Middle frontal gyrus (tissue), 1 donor: ENCODE measurements around the gene VWA5A.
"Not testable (repeated sequence)": the region's sequence is repeated elsewhere in the genome, so short reads cannot be mapped to it uniquely, and the experiment has no call there.

Source experiments
- DNase-seq: peaks from one replicate; pipeline ENCODE4 v3.0.0-alpha.2; 2015; ENCODE audit warnings: low spot score; ENCODE audit errors: extremely low spot score

The VWA5A gene

DNA sequence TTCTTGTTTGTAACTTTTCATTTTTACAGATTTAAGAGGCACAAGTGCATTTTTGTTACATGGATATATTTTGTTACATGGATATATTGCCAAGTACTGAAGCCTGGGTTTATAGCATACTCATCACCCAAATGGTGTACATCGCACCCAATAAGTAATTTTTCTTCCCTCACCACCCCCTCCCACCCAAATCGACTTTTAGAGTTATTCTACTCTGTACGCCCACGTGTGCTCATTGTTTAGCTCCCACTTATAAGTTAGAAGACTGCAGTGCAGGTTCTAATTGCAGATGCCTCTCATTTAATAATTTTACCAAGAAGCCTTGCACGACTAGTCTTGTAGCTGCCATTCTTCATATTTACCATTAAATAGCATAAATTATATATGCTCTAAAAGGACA is 20.5 kb upstream of the VWA5A start:
- DNase-seq = no peak

DNA sequence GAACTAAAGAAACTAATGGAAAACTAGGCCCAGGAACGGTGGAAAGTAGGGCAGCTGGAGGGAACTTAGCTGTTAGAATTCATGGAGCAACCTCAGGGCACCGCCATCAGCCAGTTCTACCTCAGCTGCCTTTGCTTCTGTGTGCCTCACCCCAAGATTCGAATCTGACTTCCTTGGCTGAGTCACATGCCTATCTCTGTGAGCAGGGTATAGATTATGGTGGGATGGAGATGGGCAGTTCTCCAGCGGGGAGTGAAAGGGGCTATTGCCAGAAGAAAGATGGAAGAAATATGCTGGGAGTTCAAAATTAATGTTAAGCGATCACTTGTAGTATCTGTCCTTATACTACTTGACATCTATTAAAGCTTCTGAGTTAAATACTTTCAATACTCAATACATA is 18.9 kb upstream of the VWA5A start:
- DNase-seq = no peak

DNA sequence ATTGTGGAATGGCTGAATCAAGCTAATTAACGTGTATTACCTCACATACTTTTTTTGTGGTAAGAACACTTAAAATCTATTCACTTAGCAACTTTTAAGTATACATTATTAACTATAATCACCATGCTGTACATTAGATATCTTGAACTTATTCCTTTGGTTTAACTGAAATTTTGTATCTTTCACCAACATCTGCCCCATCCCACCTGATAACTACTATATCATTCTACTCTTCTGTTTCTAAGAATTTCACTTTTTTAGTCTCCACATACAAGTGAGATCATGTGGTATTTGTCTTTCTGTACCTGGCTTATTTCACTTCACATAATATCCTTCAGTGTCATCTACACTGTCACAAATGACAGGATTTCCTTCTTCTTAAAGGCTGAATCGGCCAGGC is 17.1 kb upstream of the VWA5A start:
- DNase-seq = no peak

DNA sequence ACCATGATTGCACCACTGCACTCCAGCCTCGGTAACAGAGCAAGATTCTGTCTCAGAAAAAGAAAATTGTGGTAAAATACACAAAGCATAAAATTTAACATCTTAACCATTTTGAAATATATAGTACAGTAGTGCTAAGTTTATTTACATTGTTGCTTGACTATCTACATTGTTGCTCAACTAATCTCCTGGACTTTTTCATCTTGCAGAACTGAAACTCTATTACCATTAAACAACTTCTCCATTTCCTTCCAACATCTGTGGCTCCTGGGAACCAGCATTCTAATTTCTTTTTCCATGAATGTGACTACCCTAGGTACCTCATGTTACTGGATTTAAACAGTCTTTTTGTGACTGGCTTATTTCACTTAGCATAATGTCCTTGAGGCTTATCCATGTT is 13.5 kb upstream of the VWA5A start:
- DNase-seq = no peak

DNA sequence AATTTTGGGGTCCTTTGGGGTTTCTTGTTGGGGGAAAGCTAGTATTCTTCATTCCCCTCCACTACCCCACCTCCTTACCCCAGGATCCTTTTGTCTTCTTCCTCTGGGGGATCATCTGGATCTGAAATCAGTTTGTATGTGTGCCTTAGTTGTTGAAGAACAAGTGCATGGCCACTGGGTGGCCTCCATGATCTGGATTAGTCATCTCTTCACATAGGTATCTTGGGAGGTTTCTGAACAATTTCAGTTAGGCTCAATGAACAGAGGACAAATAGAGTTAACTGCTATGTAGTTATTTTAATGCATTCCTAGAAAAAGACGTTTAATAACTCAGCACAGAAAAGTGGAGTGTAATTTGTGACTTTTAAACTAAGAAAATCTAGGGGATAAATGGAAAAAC is 7.1 kb upstream of the VWA5A start:
- DNase-seq = no peak

DNA sequence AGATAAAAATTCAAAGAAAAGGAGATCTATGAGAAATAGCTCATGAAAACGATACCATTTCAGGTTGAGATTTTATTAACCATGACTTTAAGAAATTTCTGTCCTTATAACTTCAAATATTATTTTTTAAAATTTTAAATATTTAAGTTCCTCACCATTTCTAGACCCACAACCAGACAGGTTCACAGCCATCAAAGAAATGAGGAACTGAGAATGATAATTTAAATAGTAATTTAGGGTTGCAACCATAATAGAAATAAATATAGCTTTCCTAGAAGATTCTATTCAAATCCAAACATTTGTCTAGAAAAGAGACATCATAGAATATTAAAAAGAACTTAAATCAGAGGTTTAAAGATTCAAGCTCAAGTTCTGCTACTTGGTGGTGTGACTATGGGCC is 5.9 kb upstream of the VWA5A start:
- DNase-seq = no peak

DNA sequence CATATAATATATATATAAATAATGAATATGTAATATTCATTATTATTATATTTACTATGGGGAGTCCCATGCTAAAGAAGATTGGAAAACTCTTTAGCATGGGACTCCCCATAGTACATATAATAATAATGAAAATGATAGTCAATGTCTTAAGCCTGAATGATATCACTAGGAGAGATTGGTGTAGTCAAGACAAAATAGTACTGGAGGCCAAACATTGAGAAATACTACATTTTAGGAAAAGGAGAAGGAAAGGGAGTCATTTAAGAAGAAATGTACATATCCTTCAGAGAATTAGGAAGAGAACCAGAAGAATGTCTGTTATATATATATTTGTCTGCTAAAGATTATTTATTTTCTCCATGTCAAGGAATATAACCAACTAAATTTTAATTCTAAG is 5.0 kb upstream of the VWA5A start:
- no peak for DNase-seq

DNA sequence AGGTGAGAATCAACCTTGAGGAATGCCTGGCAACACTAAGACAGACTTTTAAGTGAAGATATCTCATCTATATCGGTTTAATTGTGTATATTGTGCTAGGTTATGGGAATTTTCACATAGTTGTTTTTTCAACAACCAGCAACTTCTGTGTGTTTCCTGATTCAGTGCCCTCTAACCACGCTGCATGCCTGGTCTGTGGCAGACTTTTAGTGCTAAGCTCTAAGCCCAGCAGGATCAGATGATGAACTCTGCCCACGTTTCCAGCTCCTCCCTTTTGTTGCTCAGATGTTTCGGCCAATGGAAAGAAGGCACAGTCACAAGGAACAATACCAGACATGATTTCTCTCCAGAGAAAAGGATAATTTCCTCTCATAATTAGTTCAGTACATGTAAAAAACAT is 1.4 kb upstream of the VWA5A start:
- DNase-seq = no peak

DNA sequence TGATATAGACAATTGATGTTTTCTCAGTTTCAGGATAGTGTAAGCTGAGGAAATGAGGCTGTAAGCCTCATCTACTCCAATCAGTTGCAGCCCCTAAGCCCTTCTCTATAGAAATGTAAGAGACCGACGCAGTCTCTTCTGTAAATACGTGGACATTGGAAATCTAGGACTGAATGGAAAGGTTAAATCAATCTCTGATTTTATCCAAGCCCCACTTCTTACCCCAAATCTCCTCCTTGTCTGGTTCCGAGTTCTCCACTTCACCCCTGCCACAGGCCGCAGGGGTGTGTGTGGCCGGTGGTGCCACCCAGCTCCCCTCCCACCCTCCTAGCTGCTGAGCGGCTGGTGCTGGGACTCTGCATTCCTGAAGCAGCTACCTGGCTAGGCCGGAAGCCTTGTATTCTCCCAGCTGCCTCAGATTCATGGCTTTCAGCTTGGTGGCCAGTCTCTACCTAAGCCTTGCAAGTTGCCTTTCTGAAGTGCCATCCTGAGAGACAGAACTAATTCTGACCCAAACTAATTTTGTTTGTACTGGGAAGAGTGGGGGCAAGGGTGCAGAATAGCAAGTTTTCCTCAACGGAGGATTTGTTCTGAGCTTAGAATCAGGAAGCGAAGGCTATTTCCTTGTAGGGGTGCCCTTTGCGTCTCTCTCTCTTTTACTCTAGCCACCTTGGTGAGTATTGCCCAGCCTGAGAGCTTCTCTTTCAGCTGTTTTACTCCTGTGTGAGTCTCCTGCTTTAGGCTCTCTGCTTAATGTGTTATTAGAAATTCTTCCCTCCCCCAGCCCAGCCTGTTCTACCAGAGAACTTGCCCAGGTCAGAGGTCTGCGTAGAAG is 749 bp downstream of the VWA5A start:
- no peak for DNase-seq

DNA sequence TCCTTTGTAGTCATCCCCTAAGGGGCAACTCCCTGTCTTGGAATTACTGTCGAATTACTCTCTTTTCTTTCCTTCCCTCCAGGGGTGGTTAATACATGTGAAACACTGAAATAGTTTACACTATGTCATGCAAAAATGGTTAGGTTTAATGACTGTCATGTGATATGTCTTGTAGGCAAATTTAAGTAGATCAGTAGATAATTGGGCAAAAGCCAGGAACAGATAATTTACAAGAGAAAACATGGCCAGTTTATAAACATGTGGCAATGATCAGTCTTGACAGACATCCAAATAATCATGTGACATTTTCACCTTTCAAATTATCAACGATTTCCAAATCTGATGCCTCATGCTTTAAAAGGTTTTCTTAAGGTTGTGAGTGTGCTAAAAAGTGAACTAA is 3.9 kb downstream of the VWA5A start:
- no peak for DNase-seq

DNA sequence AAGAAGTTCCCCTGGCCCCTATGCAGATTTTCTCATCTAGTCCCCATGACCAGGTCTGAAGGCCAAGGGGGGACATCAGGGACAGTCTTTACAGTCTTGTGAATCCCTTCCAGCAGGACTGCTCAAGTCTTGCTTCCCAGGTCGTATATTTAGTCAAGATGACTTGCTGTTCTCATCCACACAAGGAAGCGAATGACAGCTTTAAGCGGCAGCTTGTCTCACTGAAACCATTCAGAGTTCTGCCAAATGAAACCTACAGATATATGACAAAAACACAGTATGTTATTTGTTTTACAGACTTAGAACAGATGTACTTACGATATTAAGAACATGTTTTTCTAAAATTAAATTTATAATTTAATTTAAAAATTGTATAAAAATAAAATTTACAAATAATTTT is 5.6 kb downstream of the VWA5A start:
- no peak for DNase-seq

DNA sequence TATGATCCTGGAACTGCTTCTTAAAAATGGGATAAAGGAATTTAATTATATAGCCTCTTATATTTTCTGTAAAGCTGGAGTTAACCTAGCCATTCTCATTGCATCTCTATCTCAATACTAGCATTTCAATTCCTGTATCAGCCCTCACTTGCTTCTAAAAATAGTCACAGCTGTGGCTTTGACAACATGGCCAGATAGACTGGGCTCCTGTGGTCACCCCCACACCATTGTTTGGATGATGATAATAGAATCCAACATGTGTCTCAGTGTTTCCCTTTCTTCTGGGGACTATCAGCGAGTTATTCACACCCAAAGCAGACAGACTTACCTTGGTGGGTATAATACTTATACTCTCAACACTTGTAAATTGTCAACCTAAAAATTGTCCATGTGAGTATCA is 6.9 kb downstream of the VWA5A start:
- DNase-seq = no peak

DNA sequence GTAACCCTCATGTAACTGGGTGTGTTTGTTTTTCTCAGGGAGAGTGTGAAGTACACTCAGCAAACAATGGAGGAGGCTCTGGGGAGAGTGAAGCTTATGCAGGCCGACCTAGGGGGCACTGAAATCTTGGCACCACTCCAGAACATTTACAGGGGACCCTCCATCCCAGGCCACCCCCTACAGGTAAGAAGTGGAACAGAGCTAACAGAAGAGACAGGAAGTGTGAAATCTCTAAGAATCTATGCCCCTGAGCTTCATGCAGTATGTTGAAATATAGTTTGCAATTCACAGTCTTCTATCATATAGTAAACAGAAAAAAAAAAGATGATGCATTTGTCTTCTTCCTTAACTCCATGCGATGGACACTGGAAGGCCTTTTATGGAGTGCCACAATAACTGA is 8.4 kb downstream of the VWA5A start:
- DNase-seq = no peak

DNA sequence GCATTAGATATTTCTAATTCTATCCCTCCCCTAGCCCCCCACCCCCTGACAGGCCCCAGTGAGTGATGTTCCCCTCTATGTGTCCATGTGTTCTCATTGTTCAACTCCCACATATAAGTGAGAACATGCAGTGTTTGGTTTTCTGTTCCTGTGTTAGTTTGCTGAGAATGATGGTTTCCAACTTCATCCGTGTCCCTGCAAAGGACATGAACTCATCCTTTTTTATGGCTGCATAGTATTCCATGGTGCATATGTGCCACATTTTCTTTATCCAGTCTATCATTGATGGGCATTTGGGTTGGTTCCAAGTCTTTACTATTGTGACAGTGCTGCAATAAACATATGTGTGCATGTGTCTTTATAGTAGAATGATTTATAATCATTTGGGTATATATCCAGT is 11.9 kb downstream of the VWA5A start:
- not testable (repeated sequence) for DNase-seq

DNA sequence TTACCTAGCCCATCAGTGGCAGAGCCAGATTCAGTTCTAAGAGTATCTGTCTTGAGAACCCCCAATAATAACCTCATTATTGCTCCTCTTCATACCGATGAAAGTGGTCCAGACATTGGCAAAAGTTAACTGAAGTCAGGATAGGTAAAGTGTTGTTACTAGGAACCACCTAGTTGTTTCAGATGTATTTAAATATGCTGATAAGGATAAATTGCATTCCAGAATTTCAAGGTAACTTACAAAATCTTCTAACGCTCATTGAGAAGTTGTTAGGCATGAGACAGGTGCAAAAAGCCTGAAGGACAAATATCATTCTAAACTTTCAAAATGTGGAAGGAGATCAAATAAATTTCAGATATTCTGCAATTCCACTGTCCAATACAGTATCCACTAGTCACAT is 27.8 kb downstream of the VWA5A start:
- no peak for DNase-seq

DNA sequence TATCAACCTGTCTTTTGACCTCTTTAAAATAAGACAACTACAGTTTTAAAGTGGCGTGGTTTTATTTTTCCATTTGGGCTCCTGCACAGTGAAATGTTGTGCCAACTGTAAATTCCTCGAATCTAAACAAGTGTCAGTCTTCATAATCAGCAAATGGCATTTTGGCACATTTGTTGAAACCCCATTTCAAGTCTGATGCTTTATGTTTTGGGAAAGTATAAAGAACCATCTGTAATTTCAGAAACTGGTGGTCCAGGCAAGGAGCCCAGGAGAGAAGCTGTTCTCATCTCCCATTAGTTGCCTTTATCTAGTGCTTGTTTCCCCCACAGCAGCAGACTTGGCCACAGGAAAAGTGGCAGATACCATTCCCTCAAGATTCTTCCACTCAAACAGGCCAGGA is 32.7 kb downstream of the VWA5A start:
- DNase-seq = no peak

DNA sequence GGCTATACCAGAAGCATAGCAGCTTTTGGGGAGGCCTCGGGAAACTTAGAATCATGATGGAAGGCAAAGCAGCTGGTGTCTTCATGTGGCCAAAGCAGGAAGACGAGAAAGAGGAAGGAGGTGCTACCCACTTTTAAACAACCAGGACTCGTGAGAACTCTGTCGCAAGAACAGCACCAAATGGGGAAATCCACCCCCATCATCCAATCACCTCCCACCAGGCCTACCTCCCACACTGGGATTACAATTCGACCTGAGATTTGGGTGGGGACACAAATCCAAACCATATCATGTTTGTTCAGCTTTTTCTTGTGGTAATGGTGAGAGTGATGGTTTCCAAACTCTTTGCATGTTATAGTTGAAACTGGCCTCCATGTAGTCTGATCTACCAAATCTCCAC is 35.4 kb downstream of the VWA5A start:
- no peak for DNase-seq

DNA sequence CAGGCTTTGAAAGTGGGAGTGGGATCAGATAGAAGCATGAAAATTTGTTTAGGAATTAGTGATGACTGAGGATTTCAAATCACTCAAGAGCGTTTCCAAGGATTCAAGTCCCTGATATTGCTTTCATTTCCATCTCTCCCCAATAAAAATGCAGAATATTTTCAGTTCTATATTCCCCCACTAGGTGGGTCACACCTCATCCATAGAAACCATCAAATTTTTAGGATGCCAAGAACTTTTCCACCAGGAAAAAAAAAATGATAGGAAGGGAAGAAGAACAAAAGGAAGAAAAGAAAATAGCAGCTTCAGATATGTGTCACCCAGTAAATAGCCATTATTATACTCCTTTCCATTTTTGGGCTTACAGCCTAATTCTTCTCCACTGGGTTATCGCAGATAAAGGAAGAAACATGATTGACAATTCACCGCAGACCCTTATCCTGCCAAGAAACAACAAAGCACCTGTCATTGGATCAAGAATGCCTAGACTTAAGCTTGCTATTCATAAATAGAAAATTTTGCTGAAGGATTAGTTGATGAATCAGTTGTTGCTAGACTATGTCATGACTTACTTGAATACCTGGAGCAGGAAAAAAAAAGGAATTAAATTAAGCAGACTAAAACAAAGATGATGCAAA is 37.6 kb downstream of the VWA5A start:
- DNase-seq = no peak

DNA sequence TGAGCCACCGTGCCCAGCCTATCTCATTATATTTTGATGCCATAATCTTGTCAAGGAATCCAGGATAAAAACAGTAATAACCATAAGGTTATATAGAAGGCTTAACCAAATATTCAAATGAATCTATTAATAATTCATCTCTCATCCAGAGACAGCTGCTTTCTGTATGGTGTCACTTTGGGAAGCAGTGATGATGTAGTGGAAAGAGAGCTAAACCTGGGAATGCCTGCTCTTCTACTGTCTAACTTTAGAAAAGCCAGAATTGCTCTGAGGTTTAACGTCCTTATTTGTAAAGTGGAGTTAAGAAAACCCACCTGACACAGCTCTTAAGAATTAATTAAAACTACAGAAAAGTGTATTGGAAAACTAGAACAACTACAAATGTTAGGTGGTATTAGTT is 38.6 kb downstream of the VWA5A start:
- DNase-seq = no peak

DNA sequence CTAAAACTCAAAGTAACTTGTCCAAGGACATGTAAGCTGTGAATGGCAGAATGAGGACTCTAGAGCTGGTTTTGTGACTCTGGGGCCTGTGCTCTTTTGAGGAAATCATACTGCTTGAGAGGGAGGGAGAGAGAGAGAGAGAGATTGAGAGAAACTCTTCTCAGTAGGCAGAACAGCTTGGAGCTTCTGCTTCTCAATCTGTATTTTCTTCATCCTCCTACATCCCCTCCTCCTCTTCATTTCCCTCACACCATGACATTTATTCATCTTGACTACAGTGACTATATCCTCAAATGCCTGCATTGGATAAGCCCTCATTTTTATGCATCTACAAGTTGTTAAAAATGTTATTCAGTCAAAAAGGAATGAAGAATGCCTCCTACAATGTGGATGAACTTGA is 44.2 kb downstream of the VWA5A start:
- DNase-seq = no peak

DNA sequence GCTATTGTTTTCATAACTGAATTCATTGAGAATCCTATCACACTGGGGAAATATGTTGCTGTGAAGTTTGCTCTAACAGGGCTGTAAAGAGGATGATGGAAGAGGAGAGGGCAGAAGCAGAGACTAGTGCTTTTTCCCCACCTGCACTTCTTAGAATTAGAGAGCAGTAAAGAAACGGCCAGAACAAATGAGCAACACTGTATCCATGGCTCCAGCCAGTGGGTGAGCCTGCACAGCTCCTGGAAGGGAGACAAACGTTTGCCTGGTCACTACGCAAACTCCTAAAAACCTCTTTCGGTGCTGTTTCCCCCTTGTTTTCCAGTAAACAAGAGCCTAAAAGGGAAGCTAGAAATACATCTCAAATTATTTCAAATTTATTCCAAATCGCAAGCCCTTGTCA is 45.7 kb downstream of the VWA5A start:
- no peak for DNase-seq

DNA sequence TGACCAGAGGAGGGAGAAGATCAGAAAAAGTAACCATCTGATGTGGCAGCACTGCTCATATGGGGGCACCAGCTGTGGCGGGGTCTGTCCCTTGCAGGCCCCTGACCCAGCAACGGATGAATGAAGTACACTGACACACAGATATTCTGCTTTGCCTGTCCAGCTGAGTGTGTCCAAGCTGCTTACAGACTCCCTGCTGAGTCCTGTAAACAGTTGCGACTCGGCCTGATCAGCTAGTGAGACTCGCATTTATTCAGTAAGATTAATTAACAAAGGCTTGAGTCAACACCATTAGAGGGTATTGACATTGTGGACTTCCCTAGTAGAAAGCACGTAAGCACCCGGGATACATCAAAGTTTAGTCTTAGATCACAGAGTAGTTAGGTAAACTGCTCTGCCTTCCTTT is 52.6 kb downstream of the VWA5A start:
- no peak for DNase-seq

DNA sequence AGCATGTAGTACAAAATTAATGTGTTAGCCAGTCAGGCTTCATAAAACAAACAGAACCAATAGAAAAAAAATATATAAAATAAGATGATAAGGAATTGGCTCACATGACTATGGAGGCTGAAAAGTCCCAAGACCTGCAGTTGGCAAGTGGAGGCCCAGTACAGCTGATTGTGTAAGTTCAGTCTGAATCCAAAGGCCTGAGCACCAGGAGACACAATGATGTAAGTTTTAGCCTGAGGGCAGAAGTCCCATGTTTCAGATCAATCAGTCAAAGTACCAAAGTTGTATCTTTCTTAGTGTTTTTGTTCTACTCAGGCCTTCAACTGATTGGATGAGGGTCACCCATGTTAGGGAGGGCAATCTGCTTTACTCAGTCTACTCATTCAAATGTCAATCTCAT is 53.5 kb downstream of the VWA5A start:
- no peak for DNase-seq
